GM18867 (cell line): ENCODE data around the gene ADK.
"Not testable (repeated sequence)": the region's sequence is repeated elsewhere in the genome, so short reads cannot be mapped to it uniquely, and the experiment has no call there.

ENCODE experiments used
- ATAC-seq: cut with Tn5 transposase; IDR thresholded peaks from one replicate; pipeline ENCODE4 v1.9.1; 2021; ENCODE audit warnings: mild to moderate bottlenecking, moderate library complexity; ENCODE audit not compliant: unreplicated experiment

Gene ADK

DNA sequence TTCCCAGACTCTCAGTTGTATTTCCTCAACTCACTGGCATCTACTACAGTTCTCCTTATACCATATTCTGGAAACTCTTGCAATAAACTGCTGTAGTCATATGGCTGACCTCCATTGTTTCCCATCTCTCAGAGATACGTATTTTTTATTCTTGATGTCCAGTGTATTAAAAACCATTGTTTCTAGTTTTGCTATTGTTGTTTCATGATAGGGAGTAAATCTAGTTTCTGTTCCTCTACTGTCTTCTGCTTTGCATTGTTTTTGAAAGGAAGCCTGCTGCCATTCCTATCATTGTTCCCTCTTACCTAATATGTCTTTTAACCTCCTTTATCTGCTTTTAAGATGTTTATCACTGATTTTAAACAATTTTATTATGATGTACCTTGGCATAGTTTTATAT, 255.0 kb downstream of the ADK start:
- no peak for ATAC-seq

DNA sequence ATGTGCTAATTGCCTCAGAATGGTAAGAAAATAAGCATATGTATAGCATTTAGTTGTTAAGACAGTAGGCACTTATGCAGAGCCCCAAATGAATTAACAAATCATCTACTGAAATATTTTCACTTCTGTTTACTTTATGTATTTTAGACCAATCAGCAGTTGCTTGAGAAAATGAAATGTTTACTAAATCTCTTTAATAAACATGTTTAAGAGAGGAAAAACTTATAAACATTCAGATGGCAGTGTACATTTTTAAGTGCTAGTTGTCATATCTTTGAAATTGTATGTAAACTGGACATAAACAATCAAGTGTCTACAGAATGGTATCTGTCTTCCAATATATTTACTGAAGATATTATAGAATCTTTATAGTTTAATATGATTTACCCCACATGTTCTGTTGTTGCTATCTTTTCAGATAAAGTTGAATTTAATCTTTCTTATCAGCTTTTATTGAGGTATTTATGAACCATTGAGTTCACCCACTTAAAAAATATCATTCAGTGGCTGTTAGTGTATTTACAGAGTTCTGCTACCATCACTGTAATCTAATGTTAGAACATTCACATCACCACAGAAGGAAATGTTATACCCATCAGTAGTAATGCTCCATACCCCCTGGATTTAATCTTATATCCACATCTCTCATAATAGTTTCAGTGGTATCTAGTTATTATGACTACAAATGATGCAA, 264.3 kb downstream of the ADK start:
- ATAC-seq: no peak

DNA sequence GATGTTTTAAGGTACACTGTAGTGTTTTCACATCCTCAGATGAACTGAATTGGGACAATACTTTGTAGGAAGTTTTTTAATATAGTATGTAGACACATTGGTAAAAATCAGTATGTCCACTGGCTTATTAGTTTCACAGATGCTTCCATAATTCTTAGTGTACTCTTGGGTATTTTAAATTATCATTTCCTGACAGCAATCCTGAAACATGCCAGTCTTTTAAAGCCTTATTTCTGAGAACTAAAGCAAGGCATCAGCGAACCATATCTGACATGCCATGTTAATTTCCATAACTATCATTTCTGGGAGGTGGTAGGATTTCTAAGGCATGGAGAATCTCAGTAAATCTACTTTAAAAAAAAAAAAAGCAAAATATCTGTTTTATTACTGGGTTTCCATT, 266.4 kb downstream of the ADK start:
- ATAC-seq: no peak

DNA sequence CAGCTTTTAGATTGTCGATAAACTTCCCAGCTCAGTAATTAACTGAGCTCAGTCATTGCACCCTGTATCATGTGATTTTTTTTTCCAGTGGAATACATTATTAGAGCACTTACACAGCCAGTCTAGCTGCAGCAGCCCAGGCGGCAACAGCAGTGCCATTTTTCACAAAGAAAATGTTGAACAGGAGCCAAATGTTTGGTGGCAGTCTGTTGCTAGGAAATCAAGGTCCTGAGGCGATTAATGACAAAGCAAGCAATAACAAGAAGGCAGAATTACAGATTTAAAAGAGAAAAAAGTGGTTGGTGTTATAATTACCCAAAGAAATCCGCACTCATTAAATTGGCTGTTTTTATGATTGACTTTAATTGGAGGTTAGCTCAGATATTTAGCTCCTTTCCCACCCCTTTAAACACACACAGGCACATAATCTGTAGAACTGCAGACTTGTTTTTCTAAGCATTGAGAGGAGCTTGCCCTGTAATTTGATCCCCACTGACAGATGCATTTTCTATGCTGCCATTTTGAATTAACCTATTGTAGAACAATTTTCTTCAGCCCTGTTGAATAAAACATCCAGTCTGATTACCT, 267.4 kb downstream of the ADK start:
- no peak for ATAC-seq

DNA sequence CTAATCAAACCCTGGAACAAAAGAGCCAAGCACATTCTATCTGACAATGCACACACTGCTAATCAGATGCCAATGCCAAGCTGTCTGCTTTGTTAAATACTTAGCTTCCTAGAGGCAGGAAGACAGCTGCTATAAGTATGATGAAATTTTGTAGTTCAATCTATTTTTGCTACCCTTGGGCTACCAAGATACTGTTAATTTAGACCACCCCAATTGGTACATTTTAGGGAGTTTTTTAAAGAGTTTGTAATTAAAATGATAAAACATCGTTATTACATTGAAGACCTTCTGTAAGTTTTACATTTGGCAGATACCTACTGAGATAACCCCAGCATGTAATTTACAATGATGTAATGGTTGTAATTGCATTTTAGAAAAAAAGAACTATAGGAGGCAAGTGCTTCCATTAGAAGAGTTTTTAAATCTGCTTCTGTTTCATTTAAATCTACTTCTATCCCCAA, 268.5 kb downstream of the ADK start:
- ATAC-seq: no peak

DNA sequence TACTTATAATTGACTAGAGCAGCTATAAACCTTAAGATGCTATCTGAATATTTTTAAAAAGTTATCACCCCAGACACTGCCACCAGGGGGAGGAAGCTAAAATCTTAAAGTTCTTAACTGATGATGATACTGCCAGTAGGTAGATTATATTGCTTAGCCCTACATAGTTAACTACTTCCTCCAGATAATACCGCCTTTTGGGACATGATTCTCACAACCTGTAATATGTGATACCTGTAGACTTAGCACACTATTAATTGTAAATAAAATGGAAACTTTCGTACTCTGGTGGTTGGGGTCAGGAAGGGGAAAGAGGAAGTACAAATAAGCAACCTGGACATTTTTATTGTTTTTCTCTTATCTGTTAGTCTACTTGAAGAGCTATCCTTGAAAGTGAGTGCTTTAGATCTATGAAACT, 268.9 kb downstream of the ADK start:
- no peak for ATAC-seq

DNA sequence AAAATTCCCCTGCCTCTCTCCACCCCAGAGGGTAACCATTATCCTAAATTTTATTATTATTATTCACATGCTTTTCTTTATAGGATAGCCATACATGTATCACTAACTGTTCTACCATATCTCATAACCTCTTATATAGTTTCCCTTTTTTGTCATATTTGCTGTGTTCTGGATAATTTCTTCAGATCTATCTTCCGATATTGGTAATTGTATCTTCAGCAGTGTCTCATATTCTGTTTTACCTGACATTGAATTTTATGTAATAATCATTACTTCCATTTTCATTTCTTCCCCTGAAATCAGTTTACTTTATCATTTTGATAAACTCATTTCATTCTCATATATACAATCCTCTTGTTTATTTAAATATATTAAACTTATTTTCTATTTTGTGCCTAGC, 273.5 kb downstream of the ADK start:
- ATAC-seq: no peak

DNA sequence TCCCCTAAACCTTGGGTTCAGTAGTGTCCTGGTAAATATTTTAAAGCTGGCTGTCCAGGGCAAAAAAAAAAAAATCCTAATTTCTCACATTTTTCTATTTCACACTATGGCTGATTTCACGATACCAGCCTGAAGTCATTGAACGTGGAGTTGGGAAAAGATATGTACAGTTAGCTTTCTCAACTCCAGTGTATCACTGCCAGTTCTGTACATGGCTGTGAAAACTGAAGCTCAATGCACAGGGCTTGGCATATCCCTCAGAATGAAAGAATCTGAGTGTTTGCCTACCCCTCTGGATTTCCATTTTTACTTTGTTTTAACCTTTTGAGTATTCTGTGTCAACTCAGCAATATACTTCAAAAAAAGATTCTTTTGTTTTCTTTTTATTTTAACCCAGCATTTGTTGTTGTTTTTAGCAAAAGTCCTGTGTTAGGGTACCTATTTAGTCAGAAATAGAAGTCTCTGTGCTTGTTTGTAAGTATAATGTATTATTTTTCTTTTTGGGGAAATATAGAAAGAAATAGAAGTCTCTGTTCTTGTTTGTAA, 274.5 kb downstream of the ADK start:
- no peak for ATAC-seq

DNA sequence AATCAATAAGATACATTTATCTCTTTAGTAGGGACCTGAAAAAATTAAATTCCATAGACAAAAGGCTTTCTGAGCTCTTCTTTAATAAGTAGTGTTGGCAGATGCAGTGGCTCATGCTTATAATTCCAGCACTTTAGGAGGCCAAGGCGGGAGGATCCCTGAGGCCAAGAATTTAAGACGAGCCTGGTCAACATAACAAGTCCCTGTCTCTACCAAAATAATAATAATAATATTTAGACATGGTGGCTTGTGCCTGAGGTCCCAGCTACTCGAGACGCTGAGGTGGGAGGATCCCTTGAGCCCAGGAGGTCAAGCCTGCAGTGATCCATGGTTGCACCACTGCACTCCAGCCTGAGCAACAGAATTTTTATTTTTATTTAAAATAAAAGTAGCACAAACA, 280.8 kb downstream of the ADK start:
- no peak for ATAC-seq

DNA sequence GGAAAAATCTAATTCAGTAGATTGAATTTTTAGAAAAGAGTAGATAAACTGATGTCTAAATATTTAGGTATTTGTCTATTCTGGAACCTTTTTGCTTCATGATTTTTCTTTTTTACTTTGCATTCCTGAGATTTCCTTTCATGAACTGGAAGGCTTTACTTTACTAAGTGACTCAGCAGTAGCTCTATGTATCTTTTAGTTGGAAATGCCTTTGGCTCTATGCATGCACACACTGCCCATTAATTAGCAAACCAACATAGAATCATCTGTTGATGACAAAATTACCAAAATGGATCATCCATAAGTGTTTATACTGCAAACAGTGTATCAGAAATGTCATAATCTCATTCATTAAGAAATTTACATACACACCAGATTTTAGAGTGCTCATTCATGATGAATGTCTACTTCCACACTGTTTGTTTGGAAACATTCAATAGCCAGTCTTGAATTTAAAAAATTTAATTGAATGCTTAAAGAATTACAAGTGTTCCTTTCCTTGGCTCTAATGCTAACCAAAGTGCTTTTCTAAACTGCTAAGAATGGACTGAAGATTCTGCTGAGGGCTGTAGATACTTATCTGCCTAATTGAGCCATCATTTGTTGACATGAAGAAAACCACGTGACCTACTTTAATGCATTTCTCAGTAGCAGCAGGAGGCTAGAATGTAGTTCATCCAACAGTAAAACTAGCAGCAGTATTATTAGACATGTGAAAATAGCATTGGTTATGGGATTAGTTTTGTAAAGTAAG, 282.0 kb downstream of the ADK start:
- ATAC-seq: no peak

DNA sequence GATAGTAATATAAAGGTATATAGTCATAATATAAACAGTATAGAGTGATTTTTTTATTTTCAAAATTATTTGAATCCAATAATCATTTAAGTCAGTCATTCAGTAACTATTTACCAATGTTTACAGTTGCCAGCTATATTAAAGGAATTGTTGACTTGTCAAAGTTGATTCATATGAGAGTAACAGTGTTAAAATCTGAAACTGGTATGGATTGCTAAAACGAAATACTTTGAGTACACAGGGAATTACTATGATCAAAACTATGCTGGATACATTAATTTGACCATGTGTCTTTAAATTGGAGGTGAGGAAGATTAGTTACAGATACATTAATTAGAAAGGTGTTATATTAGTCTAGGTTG, 282.6 kb downstream of the ADK start:
- no peak for ATAC-seq

DNA sequence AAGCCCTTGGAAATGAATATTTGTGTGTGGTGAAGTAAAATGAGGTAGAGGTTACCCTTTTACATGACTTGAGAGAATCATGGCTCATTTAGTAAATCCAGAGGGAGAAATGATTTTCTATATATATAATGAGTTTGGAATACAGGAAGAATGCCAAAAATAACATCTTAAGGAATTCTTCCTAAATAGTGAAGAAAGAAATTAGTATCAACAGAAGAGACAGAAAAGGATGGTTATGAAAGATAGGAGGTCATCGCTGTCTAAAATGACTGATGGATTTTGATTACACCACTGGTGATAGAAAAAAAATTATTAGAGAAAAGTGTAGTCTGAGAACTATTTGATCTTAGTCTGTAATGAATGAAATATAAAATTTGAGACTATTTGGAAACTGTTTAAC, 283.0 kb downstream of the ADK start:
- ATAC-seq: no peak

DNA sequence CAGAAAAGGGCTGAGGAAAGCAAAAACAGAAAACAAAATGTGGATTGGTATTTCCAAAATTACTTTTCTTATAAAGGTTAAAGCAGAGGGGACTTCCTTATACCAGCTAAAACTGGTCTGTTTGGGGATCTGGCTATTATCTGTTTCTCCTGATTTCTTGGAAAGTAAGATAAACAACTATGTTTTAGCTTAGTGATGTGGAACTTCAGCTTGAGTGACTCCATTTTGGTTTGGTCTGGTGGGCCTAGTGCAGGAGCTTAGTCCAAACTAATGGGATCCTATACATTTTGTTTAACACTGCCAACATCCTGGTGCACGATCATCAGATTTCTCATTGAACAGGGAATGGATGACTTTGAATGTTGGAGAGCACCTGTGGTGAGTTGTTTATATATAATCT, 283.5 kb downstream of the ADK start:
- no peak for ATAC-seq

DNA sequence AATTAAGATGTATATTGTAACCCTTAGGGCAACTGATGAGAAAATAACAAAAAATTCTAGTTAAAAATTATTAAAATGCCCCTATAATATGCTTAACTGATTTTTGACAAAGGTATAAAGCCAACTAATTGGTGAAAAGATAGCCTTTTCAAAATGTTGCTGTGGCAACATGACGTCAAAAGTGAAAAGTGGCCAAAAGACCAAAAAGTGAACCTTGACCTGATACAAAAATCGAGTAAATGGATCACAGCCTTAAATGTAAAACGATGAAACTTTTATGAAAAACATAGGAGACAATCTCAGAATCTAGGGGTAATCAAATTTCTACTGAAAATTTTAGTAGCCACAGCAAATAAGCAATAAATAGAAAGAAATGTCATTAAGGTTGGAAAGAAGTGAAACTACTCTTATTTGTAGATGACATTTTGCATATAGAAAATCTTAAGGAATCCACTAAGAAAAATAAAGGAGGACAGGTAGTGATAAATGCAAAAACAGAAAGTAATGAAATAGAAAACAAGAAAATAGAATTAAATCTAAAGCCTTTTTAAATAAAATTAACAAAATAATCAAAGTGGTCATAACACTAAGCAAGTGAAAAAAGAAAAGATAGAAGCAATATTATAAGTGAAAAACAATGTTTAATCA, 285.6 kb downstream of the ADK start:
- ATAC-seq: no peak

DNA sequence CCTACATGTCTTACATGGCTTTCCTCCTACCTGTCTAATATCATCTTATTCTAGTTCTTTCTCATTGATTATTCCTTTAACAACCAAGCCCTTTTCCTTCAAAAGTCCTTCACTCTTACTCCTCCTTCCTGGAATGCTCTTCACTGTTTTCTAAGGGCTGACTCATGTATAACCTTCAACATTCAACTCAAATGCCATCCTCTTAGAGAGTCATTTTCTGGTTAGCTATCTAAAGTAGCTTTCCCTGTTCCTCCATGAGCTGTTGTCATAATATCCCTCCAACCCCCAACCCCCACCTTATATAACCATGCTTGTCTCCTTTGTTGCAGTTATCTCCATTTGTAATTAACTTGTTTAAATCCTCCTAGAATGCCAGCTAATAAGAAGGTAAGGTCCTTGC, 286.8 kb downstream of the ADK start:
- ATAC-seq: no peak

DNA sequence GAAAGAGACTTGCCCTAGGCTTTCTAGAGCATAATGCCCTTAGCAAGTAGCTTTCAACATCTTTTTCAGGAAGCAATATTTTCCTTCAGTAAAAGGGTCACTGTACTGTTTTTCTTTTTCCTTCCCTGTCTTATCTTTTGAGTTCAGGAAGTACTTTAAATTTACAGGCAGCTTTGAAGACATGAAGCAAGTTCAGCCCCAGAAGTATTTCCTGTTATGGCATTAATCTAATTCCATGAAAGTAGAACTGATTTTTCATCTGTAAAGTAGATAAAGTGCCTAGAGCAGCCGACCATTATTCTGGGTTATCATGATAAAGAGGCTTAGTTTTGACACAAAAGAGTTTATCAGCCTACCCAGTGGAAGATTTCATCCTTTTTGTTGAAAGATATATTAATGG, 288.2 kb downstream of the ADK start:
- ATAC-seq: no peak

DNA sequence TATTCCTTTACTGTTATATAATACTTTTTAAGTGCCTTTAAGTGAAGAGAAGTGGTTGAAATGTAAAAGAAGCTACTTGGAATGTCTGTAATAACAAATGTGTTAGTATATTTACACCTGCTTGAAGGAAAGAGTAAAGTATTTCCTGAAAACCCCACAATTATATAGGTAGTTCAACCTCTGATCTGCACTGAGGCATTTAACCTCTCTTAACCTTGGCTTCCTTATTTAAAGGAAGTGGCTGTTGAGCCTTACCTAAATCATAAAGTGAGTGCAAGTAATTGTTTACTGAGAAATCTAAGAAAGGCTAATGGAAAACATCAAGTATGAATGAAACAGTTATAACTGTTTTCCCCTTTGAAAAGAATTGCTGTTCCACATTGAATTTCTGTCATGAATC, 294.5 kb downstream of the ADK start:
- no peak for ATAC-seq

DNA sequence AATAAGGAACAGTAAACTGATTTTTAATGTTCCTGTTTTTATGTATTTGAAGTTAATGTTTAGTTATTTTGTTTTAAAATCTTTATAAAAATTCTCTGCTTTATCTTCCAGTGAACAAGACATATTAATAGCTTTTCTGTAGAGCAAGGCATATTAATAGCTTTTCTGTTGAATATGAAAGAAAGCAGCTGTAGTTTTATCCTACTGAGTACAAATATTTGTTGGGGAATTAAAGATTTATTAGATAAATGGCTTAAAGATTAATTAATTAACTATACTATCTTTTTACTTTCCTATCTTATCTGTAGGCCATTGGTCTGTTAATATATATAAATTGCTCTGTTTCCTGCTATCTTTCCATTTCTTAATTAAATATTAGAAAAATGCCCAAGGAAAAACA, 299.6 kb downstream of the ADK start:
- ATAC-seq: no peak

DNA sequence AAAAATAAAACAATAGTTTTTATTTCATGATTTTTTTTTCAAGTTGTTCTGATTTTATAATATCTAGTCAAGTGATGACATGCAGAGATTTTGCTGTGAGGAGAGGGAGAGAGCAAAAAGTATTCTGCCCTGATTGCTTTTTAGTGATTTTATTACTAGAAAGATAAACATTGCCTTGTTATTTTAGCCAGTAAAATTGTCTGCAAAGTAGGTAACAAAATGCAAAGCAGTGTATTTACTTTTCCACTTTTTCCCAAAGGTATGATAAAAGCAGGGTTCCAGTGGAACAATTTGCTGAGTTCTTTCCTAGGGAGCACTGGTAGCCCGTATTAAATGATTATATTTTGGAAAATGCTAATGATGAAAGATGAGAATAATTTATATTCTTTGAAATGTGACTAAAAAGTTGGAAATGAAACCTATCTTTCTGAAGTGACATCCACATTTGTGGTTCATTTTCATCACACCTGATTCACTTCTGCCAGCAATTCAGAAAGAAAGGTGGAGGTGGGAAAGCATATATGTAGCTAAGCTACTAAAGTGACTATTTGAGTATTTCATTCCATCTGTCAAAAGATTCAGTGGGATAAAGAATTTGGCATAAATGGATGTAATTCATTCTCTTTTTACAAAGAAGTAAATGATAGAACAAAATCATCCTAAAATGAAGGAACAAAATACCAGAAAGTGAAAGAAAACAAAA, 300.3 kb downstream of the ADK start:
- no peak for ATAC-seq

DNA sequence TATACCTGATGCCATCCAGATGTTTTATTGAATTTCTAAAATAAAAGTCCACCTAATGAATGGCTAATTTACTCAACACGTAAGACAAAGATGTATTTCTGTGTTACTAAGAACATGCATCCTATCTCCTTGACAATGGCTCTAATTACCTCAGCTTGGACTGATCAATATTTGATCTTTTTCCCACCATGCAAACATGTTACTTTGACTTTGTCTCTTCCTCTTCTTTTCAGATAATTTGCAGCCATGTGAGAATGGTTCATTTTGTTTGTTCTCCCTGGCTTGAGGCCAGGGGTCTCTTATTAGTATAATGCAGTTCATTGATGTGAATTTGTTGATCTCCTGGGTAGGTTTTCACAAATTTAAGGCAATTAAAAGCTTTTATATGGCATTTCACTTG, 302.1 kb downstream of the ADK start:
- ATAC-seq: no peak

DNA sequence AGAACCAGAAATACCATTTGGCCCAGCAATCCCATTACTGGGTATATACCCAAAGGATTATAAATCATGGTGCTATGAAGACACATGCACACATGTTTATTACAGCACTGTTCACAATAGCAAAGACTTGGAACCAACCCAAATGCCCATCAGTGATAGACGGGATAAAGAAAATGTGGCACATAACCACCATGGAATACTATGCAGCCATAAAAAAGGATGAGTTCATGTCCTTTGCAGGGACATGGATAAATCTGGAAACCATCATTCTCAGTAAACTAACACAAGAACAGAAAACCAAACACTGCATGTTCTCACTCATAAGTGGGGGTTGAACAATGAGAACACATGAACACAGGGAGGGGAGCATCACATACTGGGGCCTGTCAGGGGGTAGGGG, 306.5 kb downstream of the ADK start:
- ATAC-seq: not testable (repeated sequence)
